Cerebellar cortex (tissue), 1 donor: ENCODE results near the gene SPATA6L.

Experiments
- DNase-seq: peaks from one replicate; pipeline ENCODE4 v3.0.0-alpha.2; 2015; ENCODE audit warnings: low spot score

SPATA6L gene, protein sequence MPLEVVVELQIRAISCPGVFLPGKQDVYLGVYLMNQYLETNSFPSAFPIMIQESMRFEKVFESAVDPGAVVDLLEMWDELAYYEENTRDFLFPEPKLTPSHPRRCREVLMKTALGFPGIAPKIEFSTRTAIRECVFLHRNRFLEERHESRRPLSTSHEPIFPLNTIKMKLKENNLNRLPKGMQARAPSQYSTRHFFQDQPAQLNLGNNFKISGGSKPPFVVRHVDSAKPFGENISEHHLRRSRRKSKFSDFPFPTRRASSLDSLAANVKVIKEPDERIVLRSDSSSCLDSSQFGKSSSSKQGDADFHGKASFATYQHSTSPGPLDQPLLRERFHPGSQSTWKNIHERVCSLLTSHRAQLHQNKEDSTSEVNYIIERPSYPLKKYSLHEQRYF

DNA sequence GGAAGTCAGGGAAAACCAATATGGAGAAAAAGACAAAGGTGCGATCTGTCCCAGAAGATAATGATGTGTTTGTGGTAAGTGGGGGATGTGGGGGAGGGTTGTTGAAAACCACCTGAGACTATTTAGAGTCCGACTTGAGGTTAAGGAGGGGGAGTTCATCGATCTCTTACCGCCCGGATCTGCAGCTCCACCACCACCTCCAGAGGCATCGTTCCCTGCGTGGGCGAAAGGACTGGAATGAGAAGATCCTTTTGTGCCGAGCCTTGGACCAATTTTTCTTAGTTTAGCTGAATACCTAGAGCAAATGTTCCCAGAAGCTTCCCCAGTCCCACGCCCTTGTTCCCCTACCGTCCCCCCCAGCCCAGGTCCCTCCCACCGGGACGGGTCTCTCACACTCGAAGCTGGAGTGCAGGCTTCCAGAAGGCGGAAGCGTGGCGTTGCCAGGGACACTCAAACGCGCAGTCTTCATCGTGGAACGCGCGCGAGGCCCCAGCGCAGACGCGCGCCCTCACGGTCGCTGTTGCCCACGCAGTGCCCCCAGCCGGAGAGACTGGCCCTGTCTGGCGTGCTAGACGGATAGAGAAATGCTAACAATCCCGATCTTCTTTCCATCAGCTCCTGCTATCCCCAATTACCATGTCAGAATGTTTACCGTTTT, at the start of gene SPATA6L:
TSS of gene SPATA6L (minus strand) at position 439 of the 658 bp plus-strand sequence. CDS start at position 209, 230 bp downstream.
- DNase-seq, result peak; percentile 74

DNA sequence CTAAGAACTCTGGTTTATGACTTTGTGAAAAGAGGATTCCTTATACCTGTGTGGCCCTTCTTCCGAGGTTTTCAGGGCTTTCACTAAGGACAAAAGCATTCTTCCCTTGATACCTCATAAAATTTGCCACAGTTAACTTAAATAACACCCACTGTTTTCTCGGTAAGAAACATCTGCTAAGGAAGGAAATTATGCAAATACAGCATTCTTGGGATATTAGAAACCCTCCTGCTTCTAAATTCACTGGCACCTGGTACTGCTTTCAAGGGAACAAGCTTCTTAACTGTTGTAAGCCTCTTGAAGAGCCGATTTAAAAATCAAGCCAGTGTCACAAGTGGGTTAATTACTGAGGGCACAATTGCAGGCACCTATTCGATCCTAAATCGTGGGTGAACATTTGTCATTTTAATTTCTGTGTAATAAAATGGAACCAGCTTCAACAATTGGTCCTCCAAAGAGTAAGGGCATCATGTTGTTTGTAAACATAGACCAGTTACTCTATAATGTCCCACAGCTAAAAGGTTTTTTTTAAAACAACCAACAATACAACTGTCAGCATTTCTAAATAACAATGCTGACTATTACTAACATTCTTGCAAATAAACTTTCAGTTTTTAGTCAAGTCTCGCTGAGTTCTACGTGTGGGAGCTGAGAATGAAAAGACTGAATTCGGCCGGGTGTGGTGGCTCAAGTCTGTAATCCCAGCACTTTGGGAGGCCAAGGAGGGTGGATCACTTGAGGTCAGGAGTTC, 48.2 kb upstream of the SPATA6L start:
- DNase-seq, result no peak

DNA sequence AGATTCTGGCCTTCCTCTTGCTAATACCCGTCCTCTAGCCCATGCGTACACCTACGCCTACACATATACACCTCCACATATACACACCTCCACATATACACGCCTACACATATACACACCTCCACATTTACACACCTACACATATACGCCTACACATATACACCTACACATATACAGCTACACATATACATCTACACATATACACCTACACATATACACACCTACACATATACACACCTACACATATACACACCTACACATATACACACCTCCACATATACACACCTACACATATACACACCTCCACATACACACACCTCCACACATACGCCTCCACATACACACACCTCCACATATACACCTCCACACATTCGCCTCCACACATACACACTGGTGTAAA, 47.6 kb upstream of the SPATA6L start:
- no peak for DNase-seq

DNA sequence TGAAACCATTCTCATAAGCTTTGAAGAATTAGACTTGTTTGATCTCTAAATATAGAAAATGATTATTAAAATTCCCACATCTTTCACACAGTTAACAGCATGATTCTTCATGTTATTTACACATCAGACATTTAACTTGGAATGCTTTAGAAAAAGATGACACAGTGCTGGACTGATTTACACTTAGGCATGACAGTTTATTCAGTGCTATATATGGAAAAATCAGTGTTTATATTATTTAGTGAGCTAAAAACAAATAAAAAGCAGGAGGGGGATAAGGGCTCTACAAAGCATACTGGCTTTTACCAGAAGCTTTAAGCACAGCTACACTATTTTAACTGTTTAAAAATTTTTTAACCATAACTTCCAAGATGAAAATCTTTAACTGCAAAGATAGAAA, 43.1 kb upstream of the SPATA6L start:
- no peak for DNase-seq

DNA sequence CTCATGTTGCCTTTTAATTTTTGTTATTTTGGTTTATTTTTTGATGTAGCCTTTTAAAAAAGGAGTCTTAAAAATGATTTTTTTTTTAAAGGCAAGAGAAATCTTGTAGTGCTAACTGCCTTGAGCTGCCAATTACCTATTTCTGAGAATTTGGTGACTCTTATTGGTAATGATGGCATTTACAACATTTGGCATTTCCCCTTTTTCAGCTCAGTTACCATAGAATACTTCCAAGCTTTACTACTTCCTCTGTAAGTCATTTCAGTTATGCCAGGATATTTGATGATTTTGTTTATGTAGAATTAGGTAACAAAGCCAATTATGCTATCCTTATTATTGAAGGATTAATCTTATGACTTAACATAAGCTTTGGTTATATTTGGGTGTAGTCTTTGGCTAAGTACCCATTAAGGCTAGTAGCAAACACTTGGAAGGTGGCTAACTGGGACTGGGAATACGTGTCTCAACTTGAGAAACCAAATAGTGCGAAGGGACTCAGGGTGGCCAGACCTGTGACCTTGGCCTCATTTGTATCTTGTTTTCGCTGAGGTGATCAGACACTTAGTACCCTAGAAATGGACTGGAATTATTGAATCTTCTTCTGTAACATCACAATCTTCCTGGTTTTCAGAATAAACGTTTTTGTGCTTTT, 40.8 kb upstream of the SPATA6L start:
- DNase-seq, result no peak

DNA sequence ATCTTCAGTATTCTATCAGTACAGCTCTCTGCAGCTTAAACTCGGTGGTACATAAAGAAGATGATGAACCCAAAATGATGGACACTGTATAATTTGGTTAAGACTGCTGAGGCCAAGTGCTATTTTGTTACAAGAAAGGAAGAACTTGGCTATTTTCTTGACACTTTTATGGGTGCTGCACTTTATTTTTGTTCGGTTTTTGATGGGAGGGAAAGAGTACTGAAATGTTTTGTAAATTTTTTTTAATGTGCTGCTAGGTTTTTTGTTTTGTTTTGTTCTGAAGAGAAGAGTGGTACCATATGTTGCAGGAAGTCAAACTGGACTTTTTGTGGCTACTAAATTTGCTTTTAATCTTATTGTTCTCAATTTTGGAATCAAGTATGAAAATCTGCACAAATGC, 39.7 kb upstream of the SPATA6L start:
- no peak for DNase-seq

DNA sequence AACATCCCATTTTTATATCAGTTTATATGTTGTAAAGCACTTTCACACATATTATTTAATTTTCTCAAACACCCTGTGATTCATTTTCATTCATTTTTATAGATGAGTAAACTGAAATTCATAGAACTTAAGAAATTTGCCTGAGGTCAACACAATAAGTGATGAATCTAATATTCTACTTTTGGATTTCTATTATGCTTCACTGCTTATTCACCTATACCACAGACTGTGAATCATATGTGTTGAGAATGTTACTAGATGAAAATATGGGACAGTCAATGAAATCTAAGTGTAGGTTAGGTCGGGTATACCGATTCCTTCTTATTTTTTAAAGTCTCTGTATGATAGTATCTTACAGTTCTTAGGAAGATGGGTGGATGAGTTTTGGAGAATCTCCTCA, 37.8 kb upstream of the SPATA6L start:
- no peak for DNase-seq

DNA sequence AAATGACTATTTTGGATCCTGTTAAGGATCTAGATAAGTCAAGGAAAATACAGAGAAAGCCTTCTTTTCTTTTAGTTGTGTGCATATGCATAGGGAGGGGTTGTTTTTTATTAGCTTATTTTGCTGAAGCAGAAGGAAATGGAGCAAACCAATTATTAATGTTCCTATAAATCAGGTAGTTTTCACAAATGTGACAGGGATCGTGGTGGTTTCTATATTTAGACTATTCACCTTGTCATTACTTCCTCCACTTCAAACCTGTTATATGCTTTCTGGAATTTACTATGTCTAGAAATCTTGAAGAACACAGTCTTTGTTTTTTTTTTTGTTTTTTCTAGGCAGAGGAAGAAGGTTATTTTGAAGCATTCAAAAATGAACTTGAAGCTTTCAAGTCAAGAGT, 35.2 kb upstream of the SPATA6L start:
- no peak for DNase-seq

DNA sequence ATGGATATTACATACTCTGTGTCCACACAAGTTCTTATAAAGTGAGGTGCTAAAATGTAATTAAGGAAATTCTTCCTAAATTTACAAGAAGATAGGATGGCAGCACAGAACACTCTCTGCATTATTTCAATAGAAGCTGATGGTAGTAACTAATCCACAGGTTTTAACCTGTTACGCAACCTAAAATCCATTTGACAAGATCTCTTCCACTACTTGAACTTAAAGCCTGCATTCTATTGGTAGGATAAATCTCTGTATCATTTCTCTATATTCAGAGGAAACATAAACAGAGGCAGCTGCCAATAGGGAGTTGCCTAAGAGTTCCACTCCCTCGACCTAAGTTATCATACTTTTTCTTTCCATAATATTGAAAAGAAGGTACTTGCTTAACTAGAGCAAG, 34.7 kb upstream of the SPATA6L start:
- DNase-seq, result no peak

DNA sequence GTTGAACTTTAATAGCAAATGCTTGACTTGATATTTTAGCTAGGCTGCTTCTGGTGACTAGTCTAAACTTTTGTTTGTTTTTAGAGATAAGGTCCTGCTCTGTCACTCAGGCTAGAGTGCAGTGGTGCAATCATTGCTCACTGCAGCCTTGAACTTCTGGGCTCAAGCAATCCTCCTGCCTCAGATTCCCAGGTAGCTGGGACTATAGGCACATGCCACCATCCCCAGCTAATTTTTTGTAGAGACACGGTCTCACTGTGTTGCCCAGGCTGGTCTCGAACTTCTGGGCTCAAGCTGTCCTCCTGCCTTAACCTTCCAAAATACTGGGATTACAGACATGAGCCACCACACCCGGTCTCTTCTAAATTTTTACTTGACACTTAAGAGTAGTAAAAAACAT, 33.8 kb upstream of the SPATA6L start:
- DNase-seq, result no peak

DNA sequence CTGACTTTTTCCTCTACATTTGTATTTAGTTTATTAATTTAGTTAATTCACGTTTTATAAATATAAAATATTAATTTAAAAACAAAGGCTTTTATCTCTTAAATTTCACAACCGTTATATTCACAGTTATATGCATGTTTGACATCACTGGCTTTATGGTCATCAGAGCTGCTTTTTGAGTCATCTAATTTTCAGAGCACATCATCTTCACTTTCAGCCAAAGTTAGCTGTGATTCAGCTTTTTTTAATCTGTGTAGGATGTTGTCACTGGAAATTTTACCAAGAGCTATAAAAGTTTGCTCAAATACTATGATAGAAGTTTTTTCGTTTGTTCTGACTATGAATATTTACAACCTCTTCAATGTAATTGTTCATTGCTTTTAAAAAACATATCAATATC, 25.5 kb upstream of the SPATA6L start:
- no peak for DNase-seq

DNA sequence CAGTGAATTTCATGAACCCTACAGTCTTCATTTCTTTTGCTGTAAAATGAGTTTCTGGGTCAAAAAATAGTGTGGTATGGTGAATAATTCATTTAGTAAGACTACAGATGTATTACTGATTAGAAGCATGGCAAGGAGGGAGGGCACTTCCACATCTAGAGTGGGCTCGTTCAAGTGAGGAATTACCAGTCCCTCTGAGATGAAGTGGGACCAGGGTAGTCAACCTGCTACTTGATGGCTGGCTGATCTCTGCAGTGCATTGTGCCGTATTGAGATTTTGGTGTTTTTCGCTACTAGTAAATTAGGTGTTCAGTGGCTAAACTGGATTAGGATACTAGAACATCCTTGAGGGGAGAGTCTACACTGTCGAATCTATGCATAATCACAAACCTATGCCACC, 23.9 kb upstream of the SPATA6L start:
- no peak for DNase-seq

DNA sequence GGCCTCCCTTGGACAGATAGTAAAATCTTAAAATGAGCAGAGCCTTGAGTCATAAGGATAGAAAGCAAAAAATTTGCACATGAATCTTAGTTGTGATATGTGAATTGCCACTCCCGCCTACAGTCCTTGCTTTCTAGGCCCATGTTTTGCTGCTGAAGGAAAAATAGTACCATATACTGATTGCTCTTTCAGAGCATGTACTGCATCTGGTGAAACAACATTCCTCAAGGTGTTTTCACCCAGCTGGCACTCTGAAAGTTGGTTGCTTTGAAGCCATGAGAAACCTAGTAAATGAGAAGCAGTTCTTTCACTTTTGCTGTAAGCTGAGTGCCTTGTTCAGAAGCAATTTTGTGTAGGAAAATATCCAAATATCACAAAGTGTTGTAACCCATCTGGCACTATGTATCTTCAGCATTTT, 23.4 kb upstream of the SPATA6L start:
- no peak for DNase-seq

DNA sequence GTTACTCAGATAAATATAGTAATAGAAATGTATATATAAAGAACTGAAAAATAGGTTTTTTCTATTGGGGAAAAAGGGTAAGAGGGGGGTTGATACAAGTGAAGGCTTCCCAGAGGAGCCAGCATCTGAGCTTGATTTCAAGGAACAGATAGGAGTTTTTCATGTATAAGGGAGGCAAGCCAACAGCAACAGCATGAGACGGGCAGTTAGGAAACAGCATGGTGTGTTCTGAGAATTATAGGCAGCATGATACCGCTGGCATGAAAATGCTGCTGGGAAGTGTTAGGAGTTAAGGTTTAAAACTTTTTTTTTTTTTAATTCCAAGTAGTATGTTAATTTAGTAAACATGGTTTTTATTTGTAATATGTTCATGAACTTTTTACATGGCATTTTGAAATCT, 22.7 kb upstream of the SPATA6L start:
- peak; percentile 28 for DNase-seq

DNA sequence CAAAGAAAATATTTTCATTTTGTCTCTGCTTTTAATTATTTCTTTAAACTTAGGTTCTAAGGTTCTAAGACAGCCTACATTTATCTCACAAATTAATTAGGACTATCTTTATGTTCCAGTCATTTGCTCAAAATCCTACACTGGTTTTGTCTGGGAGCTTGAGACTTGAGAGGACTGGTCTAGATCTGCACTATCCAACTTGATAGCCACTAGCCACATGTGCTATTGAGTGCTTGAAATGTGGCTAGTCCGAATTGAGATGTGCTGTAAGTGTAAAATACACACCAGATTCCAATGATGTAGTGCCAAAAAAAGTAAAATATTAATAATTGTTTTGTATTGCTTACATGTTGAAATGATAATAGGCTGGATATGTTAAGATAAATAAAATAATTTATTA, 20.3 kb upstream of the SPATA6L start:
- DNase-seq, result no peak

DNA sequence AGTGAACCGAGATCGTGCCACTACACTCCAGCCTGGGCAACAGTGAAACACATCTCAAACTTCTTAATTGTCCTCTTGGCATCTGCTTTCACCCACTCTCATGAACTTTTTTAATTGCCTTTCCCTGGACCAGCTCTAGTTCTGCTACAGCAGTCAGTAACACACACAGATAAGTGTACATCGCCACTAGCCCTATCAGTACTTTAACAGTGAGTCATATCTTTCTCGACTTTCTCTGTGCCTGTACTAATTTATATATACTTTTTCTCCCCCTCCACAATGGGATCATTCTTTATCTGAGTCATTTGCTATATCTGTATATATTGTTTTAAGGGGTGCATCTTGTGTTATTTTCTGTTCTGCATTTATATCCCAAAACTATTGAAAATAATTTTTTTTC, 19.8 kb upstream of the SPATA6L start:
- no peak for DNase-seq

DNA sequence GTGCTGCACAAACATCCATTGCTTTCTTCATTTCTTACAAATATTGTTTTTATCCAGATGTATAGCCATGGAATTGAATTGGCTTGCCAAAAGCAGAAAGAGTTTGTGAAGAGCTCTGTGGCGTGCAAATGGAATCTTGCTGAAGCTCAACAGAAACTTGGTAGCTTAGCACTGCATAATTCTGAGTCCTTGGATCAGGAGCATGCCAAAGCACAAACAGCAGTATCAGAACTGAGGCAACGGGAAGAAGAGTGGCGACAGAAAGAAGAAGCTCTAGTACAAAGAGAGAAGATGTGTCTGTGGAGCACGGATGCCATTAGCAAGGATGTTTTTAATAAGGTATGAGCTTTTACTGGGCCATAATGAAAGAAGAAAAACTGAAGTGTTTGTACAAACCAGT, 18.5 kb upstream of the SPATA6L start:
- DNase-seq, result no peak

DNA sequence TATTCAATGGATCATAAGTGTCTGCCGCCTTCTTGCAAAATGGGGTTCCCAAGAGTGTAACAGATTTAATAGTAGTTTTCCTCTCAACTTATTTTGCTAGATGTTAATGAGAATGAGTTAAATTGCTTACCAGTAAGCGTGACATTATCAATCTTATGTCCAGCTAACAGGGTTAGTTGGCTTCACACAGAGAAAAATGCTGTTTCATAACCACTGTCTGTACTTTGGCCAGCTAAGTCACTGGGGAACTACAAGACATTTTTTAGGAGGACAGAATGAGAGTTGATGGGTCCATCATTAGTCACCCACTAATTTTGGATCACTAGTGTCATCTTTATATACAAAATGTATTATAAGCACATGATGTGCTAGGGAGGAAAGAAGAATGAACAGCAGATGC, 14.5 kb upstream of the SPATA6L start:
- no peak for DNase-seq

DNA sequence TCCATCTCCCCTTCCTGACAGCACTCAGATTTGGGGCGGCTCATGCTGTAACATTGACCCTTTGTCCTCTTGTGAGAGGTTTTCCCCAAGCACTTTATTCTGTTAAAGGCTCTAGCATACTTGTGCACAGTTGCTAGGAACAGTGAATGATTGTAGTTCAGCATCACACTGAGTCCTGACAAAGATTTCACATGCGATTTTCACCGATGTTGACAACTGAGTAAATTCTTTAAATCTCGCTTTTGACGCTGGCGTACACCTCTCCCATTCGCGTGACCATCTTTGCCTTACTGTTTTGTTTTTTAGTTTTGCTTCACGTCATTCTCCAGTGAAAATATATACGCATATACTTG, 13.9 kb upstream of the SPATA6L start:
- peak; percentile 53 for DNase-seq

DNA sequence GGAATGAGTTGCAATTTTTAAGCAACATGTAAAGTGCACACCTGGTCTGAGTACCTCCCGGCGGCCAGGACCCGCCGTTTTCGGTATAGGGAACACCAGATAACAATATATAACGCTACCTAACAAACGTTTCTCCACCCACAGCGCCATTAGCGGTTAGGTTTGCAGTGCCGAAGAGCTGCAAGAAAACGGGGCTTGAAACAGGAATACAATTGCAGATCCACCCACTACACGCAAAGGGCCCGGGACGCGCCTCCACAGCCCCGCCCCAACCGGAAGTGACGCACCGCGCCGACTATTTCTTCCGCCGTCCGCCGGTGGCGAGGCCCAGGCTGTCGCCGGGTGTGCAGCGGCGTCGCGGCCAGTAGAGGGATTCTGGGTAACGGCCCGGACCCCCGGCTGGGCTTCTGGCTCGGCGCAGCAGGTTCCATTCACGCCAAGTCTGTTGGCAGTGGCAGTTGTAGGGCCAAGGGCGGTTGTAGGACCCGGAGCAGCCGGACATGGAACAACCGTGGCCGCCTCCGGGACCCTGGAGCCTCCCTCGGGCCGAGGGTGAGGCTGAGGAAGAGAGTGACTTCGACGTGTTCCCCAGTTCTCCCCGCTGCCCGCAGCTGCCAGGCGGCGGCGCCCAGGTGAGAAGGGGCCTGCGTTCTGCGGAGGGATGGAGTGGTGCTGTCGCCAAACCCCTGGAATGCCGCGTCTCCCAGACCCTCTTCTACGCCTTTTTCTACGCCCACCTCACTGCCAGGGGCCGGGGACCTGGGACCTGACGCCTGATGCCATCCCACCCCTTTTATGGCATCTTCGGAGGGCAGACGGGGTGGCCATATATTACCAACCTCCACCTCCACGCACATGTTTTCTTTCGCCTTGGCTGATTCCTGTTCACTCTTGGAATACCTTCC, 13.2 kb upstream of the SPATA6L start, which contains the start of gene CDC37L1:
TSS of gene CDC37L1 (plus strand) at position 302 of the 905 bp plus-strand sequence. CDS start at position 501, 199 bp downstream.
- peak; percentile 97 for DNase-seq

DNA sequence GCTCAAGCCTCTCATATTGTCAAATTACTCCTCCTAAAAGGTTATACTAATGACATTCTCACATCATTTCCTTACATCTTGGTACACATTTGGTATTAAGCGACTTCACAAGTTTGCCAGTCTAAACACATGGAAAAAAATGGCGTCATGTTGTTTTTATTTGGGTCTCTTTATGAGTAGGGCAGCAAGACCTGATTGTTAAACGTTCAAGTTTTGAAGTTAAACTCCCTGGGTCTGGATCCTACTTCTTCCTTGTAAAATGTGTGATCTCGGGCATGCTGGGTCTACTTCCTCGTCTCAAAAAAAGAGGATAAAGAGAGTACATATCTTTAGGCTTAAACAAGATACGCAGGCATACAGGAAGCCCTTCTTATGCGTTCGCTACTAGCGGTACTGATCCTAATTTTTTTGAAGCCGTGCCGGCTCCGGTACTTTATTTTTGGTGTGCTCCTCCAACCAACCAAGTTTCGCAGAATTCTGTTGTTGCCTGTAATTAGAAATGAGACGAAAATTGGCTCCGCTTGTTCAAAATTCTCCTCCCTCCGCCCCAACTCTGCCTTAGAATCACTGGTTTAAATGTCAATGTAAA, 12.5 kb upstream of the SPATA6L start:
- DNase-seq, result peak; percentile 70
